Activated CD4-positive, CD25-positive, alpha-beta regulatory T cell treated with anti-CD3 and anti-CD28 coated beads, Interleukin-2, amount 50 U/mL, for 16 hours (primary cell): Measurements from ENCODE around the gene WIPI1.

Experiments
- DNase-seq: peaks from one replicate; pipeline ENCODE4 v3.0.0-alpha.2; 2020; ENCODE audit warnings: low read depth, low spot score

Gene WIPI1

GRCh38 chr17:68439656-68440290, 17.5 kb downstream of the WIPI1 start:
- DNase-seq = no peak

DNA sequence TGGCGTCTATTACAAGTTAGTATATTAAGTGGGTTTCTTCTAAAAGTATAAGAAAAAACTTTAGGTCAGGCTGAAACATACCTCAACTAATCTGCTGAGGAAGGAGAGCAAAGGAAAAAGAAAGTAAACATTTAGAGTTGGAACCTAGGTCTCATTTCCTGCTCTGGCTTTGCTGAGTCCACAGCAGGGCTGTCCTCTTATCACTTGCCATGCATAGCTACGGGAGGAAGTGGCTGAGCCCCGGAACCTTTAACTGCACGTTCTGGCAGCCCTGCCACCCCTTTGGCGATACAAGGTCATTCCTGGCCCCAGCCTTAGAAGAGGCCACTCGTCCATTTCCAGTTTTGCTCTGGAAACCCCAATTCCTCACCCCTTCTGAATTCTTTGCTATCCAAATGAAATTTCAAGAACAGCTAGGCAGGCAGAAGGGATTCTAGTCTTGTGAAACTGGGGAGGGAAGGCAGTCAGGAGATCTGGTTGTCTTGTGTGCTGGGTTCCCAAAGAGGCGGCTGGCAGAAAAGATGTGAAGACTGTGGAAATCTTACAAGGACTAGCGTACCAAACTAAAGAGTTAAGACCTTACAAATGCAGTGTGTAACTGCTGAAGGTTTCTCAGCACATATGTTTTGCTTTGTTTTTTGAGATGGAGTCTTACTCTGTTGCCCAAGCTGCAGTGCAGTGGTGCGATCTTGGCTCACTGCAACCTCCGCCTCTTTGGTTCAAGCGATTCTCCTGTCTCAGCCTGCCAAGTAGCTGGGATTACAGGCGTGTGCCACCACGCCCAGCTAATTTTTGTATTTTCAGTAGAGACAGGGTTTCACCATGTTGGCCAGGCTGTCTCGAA, 19.1 kb downstream of the WIPI1 start:
- no peak for DNase-seq

GRCh38 chr17:68435876-68436842, 21.1 kb downstream of the WIPI1 start:
- peak; percentile 72 for DNase-seq

- no peak for DNase-seq
Measured at GRCh38 chr17:68435361-68435760, 21.9 kb downstream of the WIPI1 start.

GRCh38 chr17:68433911-68434508, 23.3 kb downstream of the WIPI1 start:
- no peak for DNase-seq

GRCh38 chr17:68433211-68433610, 24.1 kb downstream of the WIPI1 start:
- no peak for DNase-seq

DNA sequence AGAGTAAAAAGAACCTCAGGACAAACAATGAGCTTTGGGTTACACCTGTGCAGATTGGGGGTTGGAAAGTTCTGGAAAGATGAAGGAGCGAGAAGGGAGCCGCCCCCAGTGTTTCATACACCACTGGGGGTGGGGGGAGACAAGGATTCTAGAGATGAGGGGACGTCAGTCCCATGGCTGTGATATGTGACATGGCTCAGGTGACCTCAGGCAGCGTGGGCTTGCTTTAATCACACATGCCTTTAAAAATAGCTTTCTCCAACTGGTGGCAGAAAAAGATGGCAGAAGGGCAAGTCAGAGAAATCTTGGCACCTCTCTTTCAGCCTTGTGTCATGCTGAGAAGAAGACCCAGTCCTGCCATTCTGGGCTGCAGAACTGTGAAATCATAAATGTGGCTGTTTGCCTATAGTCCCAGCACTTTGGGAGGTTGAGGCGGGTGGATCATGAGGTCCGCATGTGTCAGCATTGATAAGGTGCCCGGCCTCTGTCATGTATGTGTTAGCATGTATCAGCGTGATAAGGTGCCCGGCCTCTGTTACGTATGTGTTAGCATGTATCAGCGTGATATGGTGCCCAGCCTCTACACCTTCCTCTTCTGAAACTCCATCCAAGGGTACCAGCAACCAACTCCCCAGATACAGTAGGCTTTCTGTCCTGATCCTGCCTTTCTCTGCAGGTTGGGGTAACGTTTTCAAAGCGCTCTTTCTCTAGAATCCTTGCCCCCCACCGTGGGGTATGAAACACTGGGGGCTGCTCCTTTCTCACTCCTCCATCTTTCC, 25.0 kb downstream of the WIPI1 start:
- DNase-seq = no peak

DNA sequence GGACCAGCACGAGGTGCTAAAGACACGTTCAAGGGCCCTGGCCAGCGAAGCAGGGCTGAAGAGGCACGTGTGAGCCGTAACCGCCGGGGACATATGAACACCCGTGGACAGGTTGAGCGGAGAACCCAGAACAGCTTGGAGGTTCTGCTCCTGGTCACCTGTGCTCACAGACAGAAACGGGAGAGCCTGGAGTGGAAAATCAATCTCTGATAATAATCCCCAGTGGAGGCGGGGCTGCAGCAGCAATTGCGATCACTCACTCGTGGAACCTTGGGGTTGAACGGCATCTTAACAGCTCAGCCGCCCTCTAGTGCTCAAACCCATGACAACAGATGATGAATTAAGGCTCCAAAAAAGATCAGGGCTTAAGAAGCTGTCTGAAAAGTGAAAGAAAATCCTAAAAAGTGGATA, 25.6 kb downstream of the WIPI1 start:
- DNase-seq = peak; percentile 12

- no peak for DNase-seq
Measured at GRCh38 chr17:68431045-68431608, 26.2 kb downstream of the WIPI1 start.

GRCh38 chr17:68429881-68430280, 27.4 kb downstream of the WIPI1 start:
- no peak for DNase-seq

- DNase-seq = no peak
Measured at GRCh38 chr17:68428498-68429172, 28.7 kb downstream of the WIPI1 start.

GRCh38 chr17:68427575-68427974, 29.7 kb downstream of the WIPI1 start:
- no peak for DNase-seq

DNA sequence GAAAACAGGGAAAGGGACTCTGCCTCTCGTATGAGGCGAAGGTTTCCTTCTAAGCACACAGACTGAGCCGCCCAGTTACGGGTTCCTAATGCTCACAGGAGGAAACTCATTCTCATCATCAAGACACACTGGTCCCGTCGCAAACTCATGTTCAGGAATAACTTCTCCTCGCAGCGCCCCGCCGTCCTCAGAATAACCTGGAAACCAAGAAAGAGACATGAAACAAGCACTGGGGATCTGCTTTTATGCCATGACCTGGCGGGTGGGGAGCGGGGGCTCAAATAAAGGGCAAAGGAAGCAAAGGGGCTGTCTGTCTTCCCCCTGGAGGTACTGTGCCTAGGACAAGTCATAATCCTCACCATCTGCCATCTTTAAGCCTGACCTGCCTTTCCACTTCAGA, 31.3 kb downstream of the WIPI1 start:
- DNase-seq = no peak

- DNase-seq = no peak
Measured at GRCh38 chr17:68424861-68425260, 32.4 kb downstream of the WIPI1 start.

- DNase-seq = no peak
Measured at GRCh38 chr17:68424203-68424602, 33.1 kb downstream of the WIPI1 start.

GRCh38 chr17:68423251-68423650, 34.0 kb downstream of the WIPI1 start:
- no peak for DNase-seq

GRCh38 chr17:68422821-68423220, 34.5 kb downstream of the WIPI1 start:
- DNase-seq = no peak

DNA sequence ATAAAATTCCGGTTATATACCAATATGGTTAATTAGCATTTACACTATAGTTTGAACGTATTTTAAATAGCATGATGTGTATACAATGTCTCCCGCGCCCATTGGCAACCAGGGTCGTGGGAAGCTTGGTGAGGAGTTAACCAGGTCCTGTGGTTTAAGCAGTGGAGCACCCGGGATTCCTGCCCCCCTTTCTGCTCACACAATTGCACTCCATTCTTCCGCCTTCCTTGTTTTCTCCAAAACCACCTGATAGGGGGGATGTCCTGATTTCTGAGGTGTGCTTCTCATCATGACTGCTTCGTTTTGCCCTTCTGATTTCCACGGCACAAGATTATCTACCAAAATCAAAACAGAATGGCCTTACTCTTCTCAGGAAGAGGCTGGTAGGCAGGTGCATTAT, 35.8 kb downstream of the WIPI1 start:
- DNase-seq = no peak

GRCh38 chr17:68420065-68420464, 37.2 kb downstream of the WIPI1 start:
- DNase-seq = no peak

DNA sequence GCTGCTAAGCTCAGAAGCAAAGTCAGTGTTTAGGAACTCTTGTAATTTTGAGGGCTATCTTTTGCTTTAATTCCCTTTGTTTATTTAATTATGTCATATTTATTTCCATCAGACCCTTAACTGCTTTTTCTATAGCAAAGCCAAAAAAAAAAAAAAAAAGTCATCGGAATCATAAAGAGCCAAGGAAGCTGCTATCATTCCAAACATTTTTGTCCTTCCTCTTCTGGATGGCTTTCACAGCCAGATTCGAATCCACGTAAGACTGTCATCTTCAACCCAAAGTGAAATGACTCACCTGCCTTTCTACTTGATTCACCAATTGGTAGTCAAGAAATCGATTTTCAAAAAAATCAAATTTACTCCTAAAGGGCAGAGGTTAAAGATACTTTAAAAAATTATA, 38.4 kb downstream of the WIPI1 start:
- DNase-seq = no peak
